Measurements from ENCODE around the gene STT3B. TPM values are rescaled to one million over a fixed set of nuclear protein-coding genes. Genes with fewer than 3 reads are reported as not detected.

STT3B gene
- total RNA-seq, 1 experiment from 2014 or later = 105 TPM

DNA sequence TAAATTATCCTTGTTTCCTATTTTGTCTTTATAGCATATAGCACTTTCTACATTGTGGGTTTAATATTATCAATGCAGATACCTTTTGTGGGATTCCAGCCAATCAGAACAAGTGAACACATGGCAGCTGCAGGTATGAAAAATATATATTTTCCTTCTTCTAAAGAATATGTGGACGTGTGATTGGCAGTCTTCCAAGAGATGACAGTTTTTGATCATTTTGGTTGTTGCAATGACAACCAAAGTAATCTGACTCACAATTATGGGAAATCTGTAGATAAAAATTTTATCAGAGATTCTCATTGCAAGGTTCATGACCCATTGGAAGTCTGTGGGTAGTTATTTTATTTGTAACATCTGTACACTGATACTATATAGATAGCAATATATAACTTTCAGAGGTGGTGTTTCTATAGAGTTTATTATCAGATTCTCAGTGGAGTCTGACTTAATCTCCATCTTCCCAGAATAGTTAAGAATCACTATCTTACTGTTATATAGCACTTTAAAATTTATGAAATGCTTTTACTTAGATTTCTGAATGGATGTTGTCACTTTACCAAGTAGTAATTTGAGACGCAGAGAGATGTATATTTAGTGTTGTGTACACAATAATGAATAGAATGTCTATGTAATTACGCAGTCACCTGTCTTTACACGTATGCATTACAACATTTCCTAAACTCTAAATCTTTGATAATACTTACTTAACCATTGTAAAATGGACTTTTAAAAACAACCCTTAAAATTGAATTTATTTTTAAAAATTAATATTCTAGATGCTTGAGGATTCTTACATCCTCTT lies 82.5 kb downstream of the STT3B start:
- Histone ChIP-seq H3K27me3 (ENCODE audit: control insufficient read depth, insufficient read depth, low read length) (no peaks in the 10 kb centered on the region), H3K4me3 (ENCODE audit: low read depth in 2 of 2, low read length in 2 of 2) (no peak overlapping the region), H3K4me1 (ENCODE audit: control insufficient read depth, insufficient read depth, low read length) (no peaks in the 10 kb centered on the region), H3K9me3 (ENCODE audit: control insufficient read depth, insufficient read depth, low read depth, low read length) (no peaks in the 10 kb centered on the region), H3K27ac (ENCODE audit: low read length) (no peak overlapping the region), H3K36me3 (ENCODE audit: control insufficient read depth, insufficient read depth, low read length) (peaks cover 2% of the 10 kb centered on the region; the same call in 1 of the 2 replicates)
- intact Hi-C loops (cut with micrococcal nuclease; ENCODE audit: unreplicated experiment) (no loop called here), in situ Hi-C loops (cut with HindIII; ENCODE audit: low pct_unique_long_range_greater_than_20kb, low sequenced_read_pairs) (no loop called here)
- ATAC-seq = no peak
- ChIA-PET CTCF (no interaction called here), POLR2A (no interaction called here)
- no TSS peak for BruUV-seq (replicated peaks)
- DNase-seq (ENCODE audit: low read depth, low spot score) = no peak
- no peak for TF ChIP-seq SIN3A (IDR thresholded peaks at IDR 0.05; ENCODE audit: borderline replicate concordance, insufficient read depth, low read depth, low read length)
- no peak for TF ChIP-seq TCF7L2 (IDR thresholded peaks at IDR 0.05; ENCODE audit: low read depth, low read length)
- TF ChIP-seq POLR2AphosphoS5 (IDR thresholded peaks at IDR 0.05; ENCODE audit: low read depth, low read length) = no peak
- TF ChIP-seq, protein P1, sequence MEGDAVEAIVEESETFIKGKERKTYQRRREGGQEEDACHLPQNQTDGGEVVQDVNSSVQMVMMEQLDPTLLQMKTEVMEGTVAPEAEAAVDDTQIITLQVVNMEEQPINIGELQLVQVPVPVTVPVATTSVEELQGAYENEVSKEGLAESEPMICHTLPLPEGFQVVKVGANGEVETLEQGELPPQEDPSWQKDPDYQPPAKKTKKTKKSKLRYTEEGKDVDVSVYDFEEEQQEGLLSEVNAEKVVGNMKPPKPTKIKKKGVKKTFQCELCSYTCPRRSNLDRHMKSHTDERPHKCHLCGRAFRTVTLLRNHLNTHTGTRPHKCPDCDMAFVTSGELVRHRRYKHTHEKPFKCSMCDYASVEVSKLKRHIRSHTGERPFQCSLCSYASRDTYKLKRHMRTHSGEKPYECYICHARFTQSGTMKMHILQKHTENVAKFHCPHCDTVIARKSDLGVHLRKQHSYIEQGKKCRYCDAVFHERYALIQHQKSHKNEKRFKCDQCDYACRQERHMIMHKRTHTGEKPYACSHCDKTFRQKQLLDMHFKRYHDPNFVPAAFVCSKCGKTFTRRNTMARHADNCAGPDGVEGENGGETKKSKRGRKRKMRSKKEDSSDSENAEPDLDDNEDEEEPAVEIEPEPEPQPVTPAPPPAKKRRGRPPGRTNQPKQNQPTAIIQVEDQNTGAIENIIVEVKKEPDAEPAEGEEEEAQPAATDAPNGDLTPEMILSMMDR (IDR thresholded peaks at IDR 0.05) = no peak
- TF ChIP-seq, protein P2, sequence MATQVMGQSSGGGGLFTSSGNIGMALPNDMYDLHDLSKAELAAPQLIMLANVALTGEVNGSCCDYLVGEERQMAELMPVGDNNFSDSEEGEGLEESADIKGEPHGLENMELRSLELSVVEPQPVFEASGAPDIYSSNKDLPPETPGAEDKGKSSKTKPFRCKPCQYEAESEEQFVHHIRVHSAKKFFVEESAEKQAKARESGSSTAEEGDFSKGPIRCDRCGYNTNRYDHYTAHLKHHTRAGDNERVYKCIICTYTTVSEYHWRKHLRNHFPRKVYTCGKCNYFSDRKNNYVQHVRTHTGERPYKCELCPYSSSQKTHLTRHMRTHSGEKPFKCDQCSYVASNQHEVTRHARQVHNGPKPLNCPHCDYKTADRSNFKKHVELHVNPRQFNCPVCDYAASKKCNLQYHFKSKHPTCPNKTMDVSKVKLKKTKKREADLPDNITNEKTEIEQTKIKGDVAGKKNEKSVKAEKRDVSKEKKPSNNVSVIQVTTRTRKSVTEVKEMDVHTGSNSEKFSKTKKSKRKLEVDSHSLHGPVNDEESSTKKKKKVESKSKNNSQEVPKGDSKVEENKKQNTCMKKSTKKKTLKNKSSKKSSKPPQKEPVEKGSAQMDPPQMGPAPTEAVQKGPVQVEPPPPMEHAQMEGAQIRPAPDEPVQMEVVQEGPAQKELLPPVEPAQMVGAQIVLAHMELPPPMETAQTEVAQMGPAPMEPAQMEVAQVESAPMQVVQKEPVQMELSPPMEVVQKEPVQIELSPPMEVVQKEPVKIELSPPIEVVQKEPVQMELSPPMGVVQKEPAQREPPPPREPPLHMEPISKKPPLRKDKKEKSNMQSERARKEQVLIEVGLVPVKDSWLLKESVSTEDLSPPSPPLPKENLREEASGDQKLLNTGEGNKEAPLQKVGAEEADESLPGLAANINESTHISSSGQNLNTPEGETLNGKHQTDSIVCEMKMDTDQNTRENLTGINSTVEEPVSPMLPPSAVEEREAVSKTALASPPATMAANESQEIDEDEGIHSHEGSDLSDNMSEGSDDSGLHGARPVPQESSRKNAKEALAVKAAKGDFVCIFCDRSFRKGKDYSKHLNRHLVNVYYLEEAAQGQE (IDR thresholded peaks at IDR 0.05; ENCODE audit: insufficient read depth in 1 of 2, low read depth in 2 of 2, low read length in 1 of 2) = no peak

DNA sequence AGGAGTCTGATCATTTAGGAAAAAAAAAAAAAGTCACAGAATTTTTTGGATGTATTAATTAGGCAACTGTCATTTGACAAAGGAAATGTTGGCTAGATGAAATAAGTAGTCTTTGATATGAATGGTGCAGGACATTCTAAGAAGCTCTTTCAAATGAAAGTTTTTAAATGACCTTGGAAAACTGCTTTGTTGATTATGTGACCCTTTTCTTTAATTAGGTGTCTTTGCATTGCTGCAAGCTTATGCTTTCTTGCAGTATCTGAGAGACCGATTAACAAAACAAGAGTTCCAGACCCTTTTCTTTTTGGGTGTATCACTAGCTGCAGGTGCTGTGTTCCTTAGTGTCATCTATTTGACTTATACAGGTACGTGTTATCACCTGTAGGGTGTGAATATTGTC lies 84.0 kb downstream of the STT3B start:
- in situ Hi-C loops (cut with HindIII; ENCODE audit: low pct_unique_long_range_greater_than_20kb, low sequenced_read_pairs) = no loop called here
- BruUV-seq (replicated peaks) = no TSS peak
- CTCF ChIA-PET = interaction anchor here (0.6 kb wide), 1 partner anchor 400 kb away, joined by 4 read pairs; no protein-coding TSS in a partner anchor
- TF ChIP-seq, protein P2 (IDR thresholded peaks at IDR 0.05; ENCODE audit: insufficient read depth in 1 of 2, low read depth in 2 of 2, low read length in 1 of 2) = no peak
- TF ChIP-seq SIN3A (IDR thresholded peaks at IDR 0.05; ENCODE audit: borderline replicate concordance, insufficient read depth, low read depth, low read length) = no peak
- TF ChIP-seq, protein P1 (IDR thresholded peaks at IDR 0.05) = no peak
- TF ChIP-seq POLR2AphosphoS5 (IDR thresholded peaks at IDR 0.05; ENCODE audit: low read depth, low read length) = no peak
- TF ChIP-seq TCF7L2 (IDR thresholded peaks at IDR 0.05; ENCODE audit: low read depth, low read length) = no peak
- Histone ChIP-seq H3K4me1 (ENCODE audit: control insufficient read depth, insufficient read depth, low read length) (no peaks in the 10 kb centered on the region), H3K27me3 (ENCODE audit: control insufficient read depth, insufficient read depth, low read length) (no peaks in the 10 kb centered on the region), H3K27ac (ENCODE audit: low read length) (no peak overlapping the region), H3K4me3 (ENCODE audit: low read depth in 2 of 2, low read length in 2 of 2) (no peak overlapping the region), H3K36me3 (ENCODE audit: control insufficient read depth, insufficient read depth, low read length) (peaks cover 2% of the 10 kb centered on the region; the same call in 1 of the 2 replicates), H3K9me3 (ENCODE audit: control insufficient read depth, insufficient read depth, low read depth, low read length) (no peaks in the 10 kb centered on the region)
- no peak for ATAC-seq
- no peak for DNase-seq (ENCODE audit: low read depth, low spot score)
- intact Hi-C loops (cut with micrococcal nuclease; ENCODE audit: unreplicated experiment) = no loop called here
- POLR2A ChIA-PET = interaction anchor here (0.6 kb wide), 1 partner anchor 28 kb away, joined by 3 read pairs; no protein-coding TSS in a partner anchor

Data from Panc1 (cell line).